ENCODE measurements around the gene SPANXB1. TPM values are rescaled to one million over a fixed set of nuclear protein-coding genes. Genes with fewer than 3 reads are reported as not detected.
"Not testable (repeated sequence)": the region's sequence is repeated elsewhere in the genome, so short reads cannot be mapped to it uniquely, and the experiment has no call there.

The SPANXB1 gene
- total RNA-seq (ENCODE audit: unreplicated experiment), result not detected
- long read RNA-seq, result 0 reads

GRCh38 chrX:141002568-141002967 lies at the start of gene SPANXB1:
TSS of gene SPANXB1 (plus strand) at chrX:141002594. CDS start at chrX:141002694, 100 bp downstream.
- H3K9me3 Mint-ChIP-seq (ENCODE audit: unreplicated experiment); H3K36me3 Mint-ChIP-seq (ENCODE audit: unreplicated experiment); H3K27ac Mint-ChIP-seq (ENCODE audit: unreplicated experiment); H3K4me3 Mint-ChIP-seq (ENCODE audit: unreplicated experiment); DNase-seq; H3K27me3 Mint-ChIP-seq (ENCODE audit: unreplicated experiment); H3K4me1 Mint-ChIP-seq (ENCODE audit: low read depth, unreplicated experiment): not testable (repeated sequence)

- Mint-ChIP-seq H3K9me3 (ENCODE audit: unreplicated experiment) (no peaks in the 10 kb centered on the region), H3K27me3 (ENCODE audit: unreplicated experiment) (no peaks in the 10 kb centered on the region), H3K4me1 (ENCODE audit: low read depth, unreplicated experiment) (no peaks in the 10 kb centered on the region)
Observed at GRCh38 chrX:140967036-140967435, 35.4 kb upstream of the SPANXB1 start.

GRCh38 chrX:140971099-140971795 lies 31.1 kb upstream of the SPANXB1 start:
- Mint-ChIP-seq H3K27ac (ENCODE audit: unreplicated experiment) (no peak overlapping the region), H3K4me3 (ENCODE audit: unreplicated experiment) (no peak overlapping the region), H3K36me3 (ENCODE audit: unreplicated experiment) (no peaks in the 10 kb centered on the region), H3K9me3 (ENCODE audit: unreplicated experiment) (no peaks in the 10 kb centered on the region), H3K27me3 (ENCODE audit: unreplicated experiment) (no peaks in the 10 kb centered on the region), H3K4me1 (ENCODE audit: low read depth, unreplicated experiment) (peaks cover 1% of the 10 kb centered on the region)
- no peak for TF ChIP-seq CTCF (IDR thresholded peaks at IDR 0.05; ENCODE audit: partially characterized antibody, unreplicated experiment)
- no peak for DNase-seq

More at GRCh38 chrX:140967036-140967435, 35.4 kb upstream of the SPANXB1 start:
- Mint-ChIP-seq H3K27ac (ENCODE audit: unreplicated experiment) (no peak overlapping the region), H3K36me3 (ENCODE audit: unreplicated experiment) (no peaks in the 10 kb centered on the region), H3K4me3 (ENCODE audit: unreplicated experiment) (no peak overlapping the region)
- no peak for TF ChIP-seq CTCF (IDR thresholded peaks at IDR 0.05; ENCODE audit: partially characterized antibody, unreplicated experiment)
- no peak for DNase-seq

DNA sequence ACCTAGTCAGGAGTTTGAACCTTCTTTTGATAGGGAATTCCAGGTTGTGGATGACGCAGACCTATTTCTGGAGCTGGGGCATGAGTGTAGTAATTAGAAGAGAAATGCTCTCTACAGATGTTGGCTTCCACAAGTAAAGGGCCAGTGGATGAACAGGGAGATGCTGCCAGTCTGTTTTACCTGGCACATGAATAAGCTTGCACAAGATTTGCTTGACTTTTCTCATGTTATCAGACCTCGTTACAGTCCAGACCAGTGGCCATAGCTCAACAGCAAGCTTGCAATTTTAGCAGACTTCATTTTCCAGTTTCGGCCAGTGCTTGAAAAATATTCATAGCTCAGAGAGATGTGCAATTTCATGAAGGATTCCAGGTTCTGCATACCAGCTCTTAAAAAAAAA lies 26.9 kb upstream of the SPANXB1 start:
- Mint-ChIP-seq H3K36me3 (ENCODE audit: unreplicated experiment) (no peaks in the 10 kb centered on the region), H3K27ac (ENCODE audit: unreplicated experiment) (no peak overlapping the region), H3K27me3 (ENCODE audit: unreplicated experiment) (no peaks in the 10 kb centered on the region), H3K4me1 (ENCODE audit: low read depth, unreplicated experiment) (peaks cover 1% of the 10 kb centered on the region), H3K9me3 (ENCODE audit: unreplicated experiment) (no peaks in the 10 kb centered on the region), H3K4me3 (ENCODE audit: unreplicated experiment) (no peak overlapping the region)
- TF ChIP-seq CTCF (IDR thresholded peaks at IDR 0.05; ENCODE audit: partially characterized antibody, unreplicated experiment), result no peak
- DNase-seq, result no peak

GRCh38 chrX:140980271-140980670 lies 22.1 kb upstream of the SPANXB1 start:
- no peak overlapping the region for H3K27ac Mint-ChIP-seq (ENCODE audit: unreplicated experiment)

More at GRCh38 chrX:140980271-140980670, 22.1 kb upstream of the SPANXB1 start:
- DNase-seq, result no peak
- peaks cover 1% of the 10 kb centered on the region for H3K4me1 Mint-ChIP-seq (ENCODE audit: low read depth, unreplicated experiment)
- no peak overlapping the region for H3K4me3 Mint-ChIP-seq (ENCODE audit: unreplicated experiment)
- H3K27me3 Mint-ChIP-seq (ENCODE audit: unreplicated experiment), result no peaks in the 10 kb centered on the region
- no peaks in the 10 kb centered on the region for H3K9me3 Mint-ChIP-seq (ENCODE audit: unreplicated experiment)
- TF ChIP-seq CTCF (IDR thresholded peaks at IDR 0.05; ENCODE audit: partially characterized antibody, unreplicated experiment), result no peak
- H3K36me3 Mint-ChIP-seq (ENCODE audit: unreplicated experiment), result no peaks in the 10 kb centered on the region

Data from glutamatergic neuron (in vitro differentiated cells).